ENCODE data around the gene PDE4B.
A peak's percentile ranks its signal among the peaks of the same experiment; 100 is the strongest.
"Not testable (repeated sequence)": the region's sequence is repeated elsewhere in the genome, so short reads cannot be mapped to it uniquely, and the experiment has no call there.

PDE4B gene

DNA sequence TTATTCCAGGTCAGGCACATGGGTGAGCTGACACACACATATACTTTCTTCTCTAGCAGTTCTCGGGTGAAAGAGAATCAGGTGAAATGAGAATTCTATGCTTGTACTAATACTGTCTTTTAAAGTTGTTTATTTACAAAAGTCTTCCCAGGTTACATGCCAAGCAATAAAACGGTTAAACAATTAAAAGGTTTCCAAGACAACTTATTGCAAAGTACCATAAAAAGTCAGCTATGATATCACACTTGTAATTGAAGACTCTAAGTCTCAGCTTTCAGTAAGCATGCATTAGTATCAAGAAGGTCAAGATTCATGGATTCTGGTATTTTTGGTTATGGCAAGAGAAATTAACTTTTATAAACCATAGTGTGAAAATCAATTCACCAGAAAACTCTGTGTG is 171.4 kb downstream of the PDE4B start:
- H3K9ac ChIP-seq (ENCODE audit: low read length): no peak overlapping the region; the same call in 1 of the 2 replicates
- peaks cover 50% of the 10 kb centered on the region for H3K4me1 ChIP-seq (ENCODE audit: insufficient read depth, low read length, severe bottlenecking)
- H3K79me2 ChIP-seq (ENCODE audit: insufficient read depth, low read length): no peaks in the 10 kb centered on the region
- no peaks in the 10 kb centered on the region for H3K36me3 ChIP-seq (ENCODE audit: insufficient read depth, low read length)
- peak overlapping the region; percentile 70 for H3K27ac ChIP-seq (ENCODE audit: low read depth, low read length, poor library complexity, severe bottlenecking)
- no peaks in the 10 kb centered on the region for H3K9me2 ChIP-seq (ENCODE audit: low read depth, low read length)
- no peaks in the 10 kb centered on the region for H4K20me1 ChIP-seq (ENCODE audit: insufficient read depth, low read length)
- H3K27me3 ChIP-seq (ENCODE audit: insufficient read depth, low read length): no peaks in the 10 kb centered on the region
- no peak overlapping the region; the same call in 1 of the 2 replicates for H3K4me2 ChIP-seq (ENCODE audit: low read length)
- no peak overlapping the region for H3K4me3 ChIP-seq (ENCODE audit: low read depth, low read length, poor library complexity, severe bottlenecking)
- TF ChIP-seq, protein P1, sequence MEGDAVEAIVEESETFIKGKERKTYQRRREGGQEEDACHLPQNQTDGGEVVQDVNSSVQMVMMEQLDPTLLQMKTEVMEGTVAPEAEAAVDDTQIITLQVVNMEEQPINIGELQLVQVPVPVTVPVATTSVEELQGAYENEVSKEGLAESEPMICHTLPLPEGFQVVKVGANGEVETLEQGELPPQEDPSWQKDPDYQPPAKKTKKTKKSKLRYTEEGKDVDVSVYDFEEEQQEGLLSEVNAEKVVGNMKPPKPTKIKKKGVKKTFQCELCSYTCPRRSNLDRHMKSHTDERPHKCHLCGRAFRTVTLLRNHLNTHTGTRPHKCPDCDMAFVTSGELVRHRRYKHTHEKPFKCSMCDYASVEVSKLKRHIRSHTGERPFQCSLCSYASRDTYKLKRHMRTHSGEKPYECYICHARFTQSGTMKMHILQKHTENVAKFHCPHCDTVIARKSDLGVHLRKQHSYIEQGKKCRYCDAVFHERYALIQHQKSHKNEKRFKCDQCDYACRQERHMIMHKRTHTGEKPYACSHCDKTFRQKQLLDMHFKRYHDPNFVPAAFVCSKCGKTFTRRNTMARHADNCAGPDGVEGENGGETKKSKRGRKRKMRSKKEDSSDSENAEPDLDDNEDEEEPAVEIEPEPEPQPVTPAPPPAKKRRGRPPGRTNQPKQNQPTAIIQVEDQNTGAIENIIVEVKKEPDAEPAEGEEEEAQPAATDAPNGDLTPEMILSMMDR (IDR thresholded peaks at IDR 0.05; ENCODE audit: low read length): no peak
- H2AFZ ChIP-seq (ENCODE audit: low read length): no peak overlapping the region
- 0 out of 2 replicates have a peak, but pooled peaks cover 2% of the 10 kb centered on the region for H3K9me3 ChIP-seq (ENCODE audit: low read length)
- no peaks in the 10 kb centered on the region for H3F3A ChIP-seq (ENCODE audit: insufficient read depth, low read length)

DNA sequence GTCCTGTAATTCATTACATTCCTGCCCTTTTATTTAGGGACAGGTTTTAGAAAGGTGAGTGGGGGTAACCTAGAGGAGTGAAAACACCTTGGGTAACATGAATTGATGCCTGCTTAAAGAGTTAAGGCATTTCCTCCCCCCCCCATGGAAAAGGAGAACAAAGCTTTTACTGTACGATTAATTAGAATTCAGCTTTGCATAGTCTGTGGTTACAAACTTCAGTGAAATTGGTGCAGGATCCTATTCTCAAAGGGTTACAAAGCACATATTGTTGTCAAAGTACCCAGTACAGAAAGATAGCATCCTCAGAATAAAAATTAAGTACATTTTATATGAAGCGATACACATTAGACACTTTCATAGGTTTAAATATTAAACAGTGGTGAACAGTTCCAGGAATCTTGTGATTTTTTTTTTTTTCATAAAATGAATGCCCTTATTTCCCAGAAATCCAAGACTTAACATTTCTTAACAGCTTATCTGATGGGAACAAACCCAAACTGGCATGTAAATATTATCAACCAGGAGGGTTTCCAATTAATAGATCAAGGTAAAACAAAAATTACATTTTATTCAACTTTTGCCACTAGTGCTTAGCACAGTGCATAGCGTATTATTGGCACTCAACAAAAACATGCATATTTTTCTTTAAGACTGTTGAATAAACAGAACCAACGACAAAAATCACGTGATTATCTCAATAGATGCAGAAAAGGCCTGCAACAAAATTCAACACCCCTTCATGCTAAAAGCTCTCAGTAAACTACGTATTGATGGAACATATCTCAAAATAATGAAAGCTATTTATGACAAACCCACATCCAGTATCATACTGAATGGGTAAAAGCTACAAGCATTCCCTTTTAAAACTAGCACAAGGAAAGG is 172.7 kb downstream of the PDE4B start:
- Histone ChIP-seq H3K27me3 (ENCODE audit: insufficient read depth, low read length) (no peaks in the 10 kb centered on the region), H3K9me3 (ENCODE audit: low read length) (0 out of 2 replicates have a peak, but pooled peaks cover 2% of the 10 kb centered on the region), H3K4me2 (ENCODE audit: low read length) (no peak overlapping the region; the same call in 1 of the 2 replicates), H3K9me2 (ENCODE audit: low read depth, low read length) (no peaks in the 10 kb centered on the region), H3K27ac (ENCODE audit: low read depth, low read length, poor library complexity, severe bottlenecking) (no peak overlapping the region), H3K4me1 (ENCODE audit: insufficient read depth, low read length, severe bottlenecking) (peaks cover 38% of the 10 kb centered on the region), H2AFZ (ENCODE audit: low read length) (no peak overlapping the region), H3K4me3 (ENCODE audit: low read depth, low read length, poor library complexity, severe bottlenecking) (no peak overlapping the region), H3K9ac (ENCODE audit: low read length) (no peak overlapping the region), H4K20me1 (ENCODE audit: insufficient read depth, low read length) (no peaks in the 10 kb centered on the region), H3K79me2 (ENCODE audit: insufficient read depth, low read length) (no peaks in the 10 kb centered on the region), H3F3A (ENCODE audit: insufficient read depth, low read length) (no peaks in the 10 kb centered on the region), H3K36me3 (ENCODE audit: insufficient read depth, low read length) (no peaks in the 10 kb centered on the region)
- TF ChIP-seq, protein P1 (IDR thresholded peaks at IDR 0.05; ENCODE audit: low read length): no peak
- TF ChIP-seq EZH2 (IDR thresholded peaks at IDR 0.05; ENCODE audit: borderline replicate concordance, low read length): no peak

DNA sequence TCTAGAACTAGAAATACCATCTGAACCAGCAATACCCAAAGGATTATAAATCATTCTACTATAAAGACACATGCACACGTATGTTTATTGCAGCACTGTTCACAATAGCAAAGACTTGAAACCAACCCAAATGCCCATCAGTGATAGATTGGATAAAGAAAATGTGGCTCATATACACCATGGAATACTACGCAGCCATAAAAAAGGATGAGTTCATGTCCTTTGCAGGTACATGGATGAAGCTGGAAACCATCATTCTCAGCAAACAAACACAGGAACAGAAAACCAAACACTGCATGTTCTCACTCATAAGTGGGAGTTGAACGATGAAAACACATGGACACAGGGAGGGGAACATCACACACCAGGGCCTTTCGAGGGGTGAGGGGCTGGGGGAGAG is 174.8 kb downstream of the PDE4B start:
- not testable (repeated sequence) for H2AFZ ChIP-seq (ENCODE audit: low read length)

DNA sequence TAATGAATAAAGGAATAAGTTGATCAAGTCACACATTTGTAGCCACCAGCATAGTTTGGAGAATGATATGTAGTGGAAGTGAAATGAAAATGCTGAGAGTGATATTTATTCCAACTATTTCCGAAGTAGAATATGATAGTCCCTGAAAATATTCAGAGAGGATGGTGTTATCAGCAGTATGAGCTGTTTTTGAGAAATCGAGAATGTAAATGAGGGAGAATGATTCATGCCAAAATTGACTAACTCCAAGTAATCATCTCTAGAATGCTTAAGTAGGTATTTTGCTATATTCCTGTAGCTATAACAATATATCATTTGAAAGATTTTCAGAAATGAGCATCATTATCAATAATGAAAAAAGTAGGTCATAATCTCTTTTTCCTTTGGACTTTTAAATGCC is 178.9 kb downstream of the PDE4B start:
- no peaks in the 10 kb centered on the region for H3K9me2 ChIP-seq (ENCODE audit: low read depth, low read length)
- no peak overlapping the region for H3K4me3 ChIP-seq (ENCODE audit: low read depth, low read length, poor library complexity, severe bottlenecking)
- H3K27me3 ChIP-seq (ENCODE audit: insufficient read depth, low read length): no peaks in the 10 kb centered on the region
- no peaks in the 10 kb centered on the region for H3K79me2 ChIP-seq (ENCODE audit: insufficient read depth, low read length)
- H3K4me1 ChIP-seq (ENCODE audit: insufficient read depth, low read length, severe bottlenecking): no peaks in the 10 kb centered on the region
- no peak overlapping the region for H3K9ac ChIP-seq (ENCODE audit: low read length)
- H3K36me3 ChIP-seq (ENCODE audit: insufficient read depth, low read length): no peaks in the 10 kb centered on the region
- H3F3A ChIP-seq (ENCODE audit: insufficient read depth, low read length): no peaks in the 10 kb centered on the region
- H3K27ac ChIP-seq (ENCODE audit: low read depth, low read length, poor library complexity, severe bottlenecking): no peak overlapping the region
- H3K4me2 ChIP-seq (ENCODE audit: low read length): no peak overlapping the region
- TF ChIP-seq, protein P1 (IDR thresholded peaks at IDR 0.05; ENCODE audit: low read length): no peak
- TF ChIP-seq EZH2 (IDR thresholded peaks at IDR 0.05; ENCODE audit: borderline replicate concordance, low read length): no peak
- H2AFZ ChIP-seq (ENCODE audit: low read length): no peak overlapping the region
- H3K9me3 ChIP-seq (ENCODE audit: low read length): 0 out of 2 replicates have a peak, but pooled peaks cover 2% of the 10 kb centered on the region
- H4K20me1 ChIP-seq (ENCODE audit: insufficient read depth, low read length): no peaks in the 10 kb centered on the region

More for the DNA sequence above, 174.8 kb downstream of the PDE4B start:
- H3K9ac ChIP-seq (ENCODE audit: low read length); H3K4me2 ChIP-seq (ENCODE audit: low read length); H3K27ac ChIP-seq (ENCODE audit: low read depth, low read length, poor library complexity, severe bottlenecking); H3F3A ChIP-seq (ENCODE audit: insufficient read depth, low read length); H3K27me3 ChIP-seq (ENCODE audit: insufficient read depth, low read length); H3K9me2 ChIP-seq (ENCODE audit: low read depth, low read length); H3K79me2 ChIP-seq (ENCODE audit: insufficient read depth, low read length); H3K9me3 ChIP-seq (ENCODE audit: low read length); H3K4me3 ChIP-seq (ENCODE audit: low read depth, low read length, poor library complexity, severe bottlenecking); H3K36me3 ChIP-seq (ENCODE audit: insufficient read depth, low read length); H4K20me1 ChIP-seq (ENCODE audit: insufficient read depth, low read length): not testable (repeated sequence)
- peaks cover 32% of the 10 kb centered on the region for H3K4me1 ChIP-seq (ENCODE audit: insufficient read depth, low read length, severe bottlenecking)
